ELR (cell line): ENCODE results near the gene HMGXB3.
A peak's percentile ranks its signal among the peaks of the same experiment; 100 is the strongest.

Experiments used
- DNase-seq: peaks from one replicate; pipeline ENCODE4 v3.0.0-alpha.2; 2015; ENCODE audit warnings: low read depth

Gene HMGXB3

GRCh38 chr5:150052956-150053712 lies 52.6 kb downstream of the HMGXB3 start:
- DNase-seq: peak; percentile 90

DNA sequence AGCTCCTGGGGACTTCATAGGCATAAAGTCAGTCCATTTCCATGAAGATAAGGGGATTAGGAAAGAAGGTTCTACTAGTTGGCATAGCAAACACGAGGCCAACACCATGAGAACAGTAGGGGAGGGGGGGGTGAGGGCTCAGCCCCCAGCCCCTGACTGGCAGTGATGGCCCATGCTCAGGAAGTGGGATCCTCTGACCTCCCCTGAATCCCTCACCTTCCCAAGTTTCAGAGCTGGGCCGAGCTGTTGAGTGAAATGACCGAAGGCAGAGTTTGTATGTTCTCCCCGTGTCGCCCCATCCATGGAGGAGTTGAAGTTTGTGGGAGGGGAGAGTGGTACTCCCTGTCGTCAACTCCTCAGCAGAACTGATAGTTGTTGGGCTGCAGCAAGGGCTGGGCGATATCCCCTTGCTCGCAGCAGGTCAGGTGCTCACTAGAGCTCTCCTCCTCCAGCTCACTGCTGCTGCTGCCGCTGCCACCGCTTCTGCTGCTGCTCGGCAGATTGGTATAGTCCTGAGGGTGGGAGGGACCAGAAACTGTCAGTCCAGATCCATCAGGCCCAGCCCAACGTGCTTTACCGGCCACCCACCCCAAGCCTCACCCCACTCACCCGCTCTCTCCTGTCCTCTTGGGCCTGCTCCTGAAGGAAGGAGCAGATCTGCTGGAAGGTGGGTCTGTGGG lies 53.3 kb downstream of the HMGXB3 start:
- no peak for DNase-seq

GRCh38 chr5:150054569-150054968 lies 54.0 kb downstream of the HMGXB3 start:
- DNase-seq: no peak

- DNase-seq: no peak
These were observed 55.0 kb downstream of the HMGXB3 start for GRCh38 chr5:150055326-150056074.

GRCh38 chr5:150056075-150056443 lies 55.5 kb downstream of the HMGXB3 start:
- no peak for DNase-seq

GRCh38 chr5:150057052-150057451 lies 56.5 kb downstream of the HMGXB3 start:
- DNase-seq: no peak

DNA sequence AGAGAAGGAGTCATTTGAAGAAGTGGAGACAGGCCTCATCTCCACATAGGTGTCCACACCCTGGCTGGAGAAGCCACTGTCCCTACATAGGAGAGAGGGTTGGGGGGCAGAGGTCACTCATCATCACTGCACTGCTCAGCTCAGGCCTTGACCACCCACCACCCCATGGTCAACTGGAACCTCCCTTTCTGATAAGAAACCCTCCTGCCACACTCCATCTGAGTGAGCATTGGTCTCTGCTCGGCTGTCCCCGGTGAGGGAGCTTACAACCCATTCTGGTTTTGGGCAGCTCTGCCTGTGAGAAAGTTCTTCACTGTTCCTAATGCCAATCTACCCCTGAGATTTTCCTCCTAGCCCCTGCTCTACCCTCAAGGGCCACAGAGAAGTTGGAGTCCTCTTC lies 57.0 kb downstream of the HMGXB3 start:
- DNase-seq: no peak

DNA sequence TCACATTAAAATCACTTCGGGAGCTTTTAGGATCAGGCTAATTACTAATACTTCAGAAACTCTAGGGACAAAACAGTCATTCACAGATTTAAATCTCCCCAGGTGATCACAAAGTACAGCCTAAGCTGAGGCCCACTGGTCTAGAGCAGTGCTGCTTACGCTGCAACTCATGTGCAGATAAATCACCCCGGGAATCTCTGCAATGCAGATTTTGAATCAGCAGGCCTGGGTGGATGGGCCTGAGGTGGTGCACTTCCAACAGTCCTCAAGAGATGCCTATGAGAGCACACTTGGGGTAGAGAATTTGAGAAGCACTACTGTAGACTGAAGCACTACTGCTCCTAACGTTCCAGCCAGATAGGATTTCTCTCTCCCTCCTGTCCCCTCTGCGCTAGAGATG lies 57.5 kb downstream of the HMGXB3 start:
- DNase-seq: no peak

- DNase-seq: peak; percentile 94
These were observed 58.1 kb downstream of the HMGXB3 start for GRCh38 chr5:150058480-150059126.

- no peak for DNase-seq
These were observed 59.1 kb downstream of the HMGXB3 start for GRCh38 chr5:150059623-150060022.

- DNase-seq: no peak
These were observed 59.9 kb downstream of the HMGXB3 start for GRCh38 chr5:150060471-150060870.

DNA sequence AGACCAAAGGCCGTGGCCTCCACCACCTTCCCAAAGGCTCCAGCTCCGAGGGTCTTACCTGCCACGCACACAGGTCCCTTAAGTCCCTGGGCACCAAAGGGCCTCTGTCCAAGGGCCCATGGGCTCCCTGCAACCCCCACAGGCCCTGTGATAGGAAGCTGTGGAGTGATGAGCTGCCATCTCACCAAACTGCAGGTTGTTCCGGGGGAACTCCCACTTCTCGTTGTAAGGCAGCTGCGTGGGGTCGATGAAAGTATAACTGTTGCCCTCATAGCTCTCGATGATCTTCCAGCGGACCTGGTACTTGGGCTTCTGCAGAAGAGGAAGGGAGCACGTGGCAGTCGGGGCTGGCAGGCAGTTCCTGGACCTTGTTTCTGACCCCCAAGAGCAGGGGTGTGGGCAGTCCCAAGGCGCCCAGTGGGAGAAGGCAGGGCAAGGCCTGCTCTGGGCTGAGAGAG lies 61.0 kb downstream of the HMGXB3 start:
- DNase-seq: no peak

DNA sequence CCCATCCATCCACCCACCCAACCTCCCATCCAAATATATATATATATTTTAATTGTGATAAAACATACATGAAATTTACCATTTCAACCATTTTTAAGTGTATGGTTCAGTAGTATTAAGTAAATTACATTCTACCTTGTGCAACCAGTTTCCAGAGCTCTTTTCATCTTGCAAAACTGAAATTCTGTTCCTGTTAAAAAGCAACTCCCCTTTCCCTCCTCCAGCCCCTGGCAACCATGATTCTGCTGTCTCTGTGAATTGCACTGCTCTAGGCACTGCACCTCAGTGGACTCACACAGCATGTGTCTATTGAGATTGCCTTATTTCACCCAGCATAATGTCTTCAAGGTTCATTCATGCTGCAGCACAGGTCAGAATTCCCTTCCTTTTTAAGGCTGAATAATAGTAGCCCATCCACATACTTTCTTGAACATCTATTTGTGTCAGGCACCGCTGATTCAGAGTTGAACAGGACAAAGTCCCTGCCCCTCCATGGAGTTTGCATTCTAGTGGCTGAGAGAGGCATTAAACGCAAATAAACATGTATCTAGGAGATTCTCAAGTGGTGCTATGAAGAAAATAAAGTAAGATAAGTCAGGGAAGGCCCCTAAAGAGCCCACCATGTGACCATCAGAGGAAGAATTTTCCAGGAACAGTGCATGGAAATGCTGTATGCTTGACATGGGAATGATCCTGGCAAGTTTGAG lies 61.8 kb downstream of the HMGXB3 start:
- peak; percentile 26 for DNase-seq

- no peak for DNase-seq
These were observed 63.1 kb downstream of the HMGXB3 start for GRCh38 chr5:150063638-150064037.

- DNase-seq: no peak
These were observed 64.2 kb downstream of the HMGXB3 start for GRCh38 chr5:150064681-150065220.

GRCh38 chr5:150065346-150065745 lies 64.8 kb downstream of the HMGXB3 start:
- peak; percentile 88 for DNase-seq

GRCh38 chr5:150065886-150066285 lies 65.3 kb downstream of the HMGXB3 start:
- DNase-seq: peak; percentile 48

GRCh38 chr5:150066436-150066835 lies 65.9 kb downstream of the HMGXB3 start:
- no peak for DNase-seq

DNA sequence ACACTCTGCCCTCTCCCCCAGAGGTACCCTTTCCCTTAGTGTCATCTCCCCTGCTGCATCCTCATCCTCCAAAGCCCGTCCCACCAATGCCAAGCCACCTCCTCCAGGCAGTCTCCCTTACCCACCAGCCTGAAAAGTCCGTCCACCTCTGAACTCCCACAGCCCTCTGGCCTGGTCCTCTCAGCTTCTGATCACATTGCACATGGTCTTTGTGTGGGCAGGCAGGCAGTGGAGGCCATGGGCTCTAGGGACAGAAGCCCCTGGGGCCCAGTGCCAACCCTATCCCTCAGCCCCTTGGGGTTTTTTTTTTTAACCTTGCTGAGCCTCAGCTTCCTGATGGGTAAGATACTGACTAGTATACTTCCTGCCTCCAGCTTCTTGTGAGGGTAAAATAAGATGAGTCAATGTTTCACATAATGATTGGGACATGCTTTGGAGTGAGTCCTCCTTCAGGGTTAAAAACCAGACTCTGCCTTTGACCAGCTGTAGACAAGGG lies 66.4 kb downstream of the HMGXB3 start:
- DNase-seq: peak; percentile 90

DNA sequence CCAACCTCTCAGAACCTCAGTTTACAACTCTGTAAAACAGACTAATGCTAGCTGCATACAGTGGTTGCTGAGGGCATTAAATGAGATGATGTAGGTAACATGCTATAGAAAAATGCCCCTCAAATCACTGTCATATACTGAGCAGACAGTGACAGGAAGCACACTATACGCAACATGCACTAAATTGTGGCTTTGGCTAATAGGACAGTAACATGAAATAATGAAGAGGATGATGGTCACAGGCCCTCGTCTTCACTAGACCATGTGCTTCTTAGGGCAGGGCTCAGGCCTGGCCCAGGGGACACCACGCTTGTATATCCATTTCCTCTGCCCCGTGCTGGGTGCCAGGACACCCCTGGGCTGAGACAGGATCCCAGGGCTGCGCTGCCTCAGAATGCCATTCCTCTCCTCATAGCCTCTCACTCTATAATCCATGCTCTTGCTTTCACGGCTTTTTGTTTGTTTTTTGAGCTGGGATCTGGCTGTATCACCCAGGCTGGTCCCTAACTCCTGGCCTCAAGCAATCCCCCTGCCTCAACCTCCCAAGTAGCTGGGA lies 66.9 kb downstream of the HMGXB3 start:
- no peak for DNase-seq

DNA sequence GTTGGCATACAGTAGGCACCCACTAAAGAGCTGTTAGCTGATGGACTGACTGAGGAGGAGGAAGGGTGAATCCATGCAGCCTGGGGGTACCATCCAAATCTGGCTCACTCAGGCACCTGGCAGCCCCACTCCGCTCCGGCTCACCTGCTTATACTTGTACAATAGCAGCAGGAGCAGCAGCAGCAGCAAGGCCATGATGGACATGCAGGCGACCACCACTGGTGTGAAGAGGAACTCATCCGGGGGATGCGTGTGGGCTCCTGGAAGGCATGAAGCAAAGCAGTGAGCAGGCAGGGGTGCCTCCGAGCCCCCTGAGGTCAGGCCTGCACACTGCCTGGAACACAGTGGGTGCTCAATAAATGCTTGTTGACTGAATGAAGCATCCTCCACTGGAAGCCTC lies 67.5 kb downstream of the HMGXB3 start:
- DNase-seq: no peak
